Endothelial cell of umbilical vein (primary cell): ENCODE results near the gene ITGA8.

Experiments used
- CTCF ChIP-seq, 2 donors: IDR thresholded peaks; 1 replicate in 1 of 2; 2 replicates in 1 of 2; pipeline ENCODE4 v1.5.1; 2011; ENCODE audit warnings: low read length in 2 of 2, mild to moderate bottlenecking in 2 of 2, moderate library complexity in 2 of 2, control low read depth in 1 of 2, inconsistent platforms in 1 of 2, low read depth in 1 of 2; ENCODE audit not compliant: insufficient read depth in 1 of 2; ENCODE audit errors: extremely low read depth in 1 of 2
- EZH2 ChIP-seq: IDR thresholded peaks from 2 replicates; pipeline ENCODE4 v1.6.1; 2012; ENCODE audit warnings: borderline replicate concordance, low read depth, mild to moderate bottlenecking, moderate library complexity, low read length, inconsistent platforms; ENCODE audit not compliant: severe bottlenecking
- FOS ChIP-seq: IDR thresholded peaks from 2 replicates; pipeline ENCODE4 v1.6.1; 2011; ENCODE audit warnings: mild to moderate bottlenecking, low read length, moderate library complexity, borderline replicate concordance; ENCODE audit not compliant: insufficient read depth
- GATA2 ChIP-seq: IDR thresholded peaks from 2 replicates; pipeline ENCODE4 v1.7.0; 2011; ENCODE audit warnings: low read depth, mild to moderate bottlenecking, moderate library complexity, mixed read lengths, low read length; ENCODE audit not compliant: insufficient read length, insufficient read depth
- JUN ChIP-seq: IDR thresholded peaks from 2 replicates; pipeline ENCODE4 v1.6.1; 2011; ENCODE audit warnings: borderline replicate concordance, low read depth; ENCODE audit not compliant: insufficient read length, insufficient read depth
- MAX ChIP-seq: IDR thresholded peaks from 2 replicates; pipeline ENCODE4 v1.6.1; 2011; ENCODE audit not compliant: insufficient read depth, insufficient read length
- MYC ChIP-seq: IDR thresholded peaks from one replicate; pipeline ENCODE4 v1.6.1; 2011; ENCODE audit warnings: mild to moderate bottlenecking, low read depth, low read length
- POLR2A ChIP-seq: IDR thresholded peaks from 2 replicates; pipeline ENCODE4 v1.6.1; 2012; ENCODE audit warnings: low read depth, mild to moderate bottlenecking, control low read depth, low read length
- POLR2AphosphoS5 ChIP-seq: IDR thresholded peaks from 2 replicates; pipeline ENCODE4 v1.6.1; 2012; ENCODE audit warnings: low read depth, mild to moderate bottlenecking, control low read depth, low read length, moderate library complexity; ENCODE audit not compliant: insufficient read depth

GRCh38 chr10:15652757-15653156 is 67.0 kb downstream of the ITGA8 start:
- TF ChIP-seq CTCF (IDR thresholded peaks at IDR 0.05; ENCODE audit: extremely low read depth in 1 of 2, insufficient read depth in 1 of 2, low read depth in 1 of 2, low read length in 2 of 2) (no peak), FOS (no peak), POLR2A (no peak), POLR2AphosphoS5 (no peak), JUN (no peak), EZH2 (no peak), GATA2 (no peak), MAX (no peak), MYC (no peak)
